Lower lobe of right lung (tissue), 2 donors: ENCODE measurements around the gene PPL. TPM values are rescaled to one million over a fixed set of nuclear protein-coding genes. Genes with fewer than 3 reads are reported as not detected.

Source experiments
- ATAC-seq, 2 donors: fragments of 200-7000 bp; cut with Tn5 transposase; one replicate each; pipeline ENCODE4 v1.9.1; 2020 to 2022; ENCODE audit warnings: mild to moderate bottlenecking in 2 of 2, moderate library complexity in 2 of 2
- DNase-seq: peaks from one replicate; pipeline ENCODE4 v3.0.0-alpha.2; 2020
- H3K27ac ChIP-seq: fragments of 200-600 bp; one replicate; pipeline ENCODE4 v1.8.0; 2022
- H3K27me3 ChIP-seq: fragments of 200-600 bp; one replicate; pipeline ENCODE4 v1.8.0; 2022; ENCODE audit warnings: low read depth
- H3K36me3 ChIP-seq: fragments of 200-600 bp; one replicate; pipeline ENCODE4 v1.8.0; 2022; ENCODE audit warnings: mild to moderate bottlenecking
- H3K4me1 ChIP-seq: fragments of 200-600 bp; one replicate; pipeline ENCODE4 v1.8.0; 2022
- H3K4me3 ChIP-seq: fragments of 200-600 bp; one replicate; pipeline ENCODE4 v1.8.0; 2022; ENCODE audit warnings: mild to moderate bottlenecking
- H3K9me3 ChIP-seq: fragments of 200-600 bp; one replicate; pipeline ENCODE4 v1.8.0; 2022
- intact Hi-C: fragments of 100-400 bp; cut with DNase I; formaldehyde crosslinking; loops from one replicate; pipeline ENCODE4 v1.11.0; 2022
- total RNA-seq: library from RNA; stranded (reverse); fragmentation: NEBNext Ultra II Directional; extraction: Animal tissue kit (Norgen Biotek cat#: 25700); gene quantifications from one replicate; pipeline ENCODE4 v1.2.1, GENCODE V29; 2021
- TF ChIP-seq, protein P1 (sequence below): fragments of 200-600 bp; IDR thresholded peaks from one replicate; pipeline ENCODE4 v1.8.0; 2022; ENCODE audit warnings: antibody characterized with exemption, mild to moderate bottlenecking
- donor health status: DM: no; HTN: yes; CAD: no; lungs with severe emphysema.

The PPL gene
- total RNA-seq, 1 donor from 2014 or later = 60.5 TPM

DNA sequence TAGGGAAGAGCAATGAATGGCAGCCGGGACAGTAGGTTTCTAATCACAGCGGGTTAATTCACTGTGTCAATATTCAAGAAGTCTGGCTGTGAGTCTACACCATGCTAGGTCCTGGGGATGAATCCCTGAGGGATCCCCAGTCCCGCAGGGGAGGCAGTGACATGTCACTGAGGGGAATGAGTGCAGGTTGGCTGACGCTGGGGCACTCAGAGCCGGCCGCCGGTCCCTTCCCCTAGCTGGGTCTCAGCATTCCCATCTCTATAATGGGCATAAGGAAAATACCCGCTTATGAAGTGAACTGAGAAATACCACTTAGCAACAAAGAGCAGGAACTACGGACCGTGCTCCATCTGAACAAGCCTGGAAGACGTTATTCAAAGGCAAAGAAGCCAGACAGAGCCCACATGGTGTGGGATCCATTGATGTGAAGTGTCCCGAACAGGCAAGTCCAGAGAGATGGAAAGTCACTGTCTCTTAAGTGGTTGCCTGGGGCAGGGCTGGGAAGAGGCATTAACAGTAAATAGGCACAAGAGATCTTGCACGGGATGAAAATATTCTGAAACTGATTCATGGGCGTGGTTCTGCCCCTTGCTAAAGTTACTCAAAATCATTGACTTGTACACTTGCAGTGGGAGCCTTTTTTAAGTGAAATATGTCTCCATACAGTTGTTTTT, 31.9 kb downstream of the PPL start:
- TF ChIP-seq, protein P1, sequence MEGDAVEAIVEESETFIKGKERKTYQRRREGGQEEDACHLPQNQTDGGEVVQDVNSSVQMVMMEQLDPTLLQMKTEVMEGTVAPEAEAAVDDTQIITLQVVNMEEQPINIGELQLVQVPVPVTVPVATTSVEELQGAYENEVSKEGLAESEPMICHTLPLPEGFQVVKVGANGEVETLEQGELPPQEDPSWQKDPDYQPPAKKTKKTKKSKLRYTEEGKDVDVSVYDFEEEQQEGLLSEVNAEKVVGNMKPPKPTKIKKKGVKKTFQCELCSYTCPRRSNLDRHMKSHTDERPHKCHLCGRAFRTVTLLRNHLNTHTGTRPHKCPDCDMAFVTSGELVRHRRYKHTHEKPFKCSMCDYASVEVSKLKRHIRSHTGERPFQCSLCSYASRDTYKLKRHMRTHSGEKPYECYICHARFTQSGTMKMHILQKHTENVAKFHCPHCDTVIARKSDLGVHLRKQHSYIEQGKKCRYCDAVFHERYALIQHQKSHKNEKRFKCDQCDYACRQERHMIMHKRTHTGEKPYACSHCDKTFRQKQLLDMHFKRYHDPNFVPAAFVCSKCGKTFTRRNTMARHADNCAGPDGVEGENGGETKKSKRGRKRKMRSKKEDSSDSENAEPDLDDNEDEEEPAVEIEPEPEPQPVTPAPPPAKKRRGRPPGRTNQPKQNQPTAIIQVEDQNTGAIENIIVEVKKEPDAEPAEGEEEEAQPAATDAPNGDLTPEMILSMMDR = no peak
- ATAC-seq = no peak

DNA sequence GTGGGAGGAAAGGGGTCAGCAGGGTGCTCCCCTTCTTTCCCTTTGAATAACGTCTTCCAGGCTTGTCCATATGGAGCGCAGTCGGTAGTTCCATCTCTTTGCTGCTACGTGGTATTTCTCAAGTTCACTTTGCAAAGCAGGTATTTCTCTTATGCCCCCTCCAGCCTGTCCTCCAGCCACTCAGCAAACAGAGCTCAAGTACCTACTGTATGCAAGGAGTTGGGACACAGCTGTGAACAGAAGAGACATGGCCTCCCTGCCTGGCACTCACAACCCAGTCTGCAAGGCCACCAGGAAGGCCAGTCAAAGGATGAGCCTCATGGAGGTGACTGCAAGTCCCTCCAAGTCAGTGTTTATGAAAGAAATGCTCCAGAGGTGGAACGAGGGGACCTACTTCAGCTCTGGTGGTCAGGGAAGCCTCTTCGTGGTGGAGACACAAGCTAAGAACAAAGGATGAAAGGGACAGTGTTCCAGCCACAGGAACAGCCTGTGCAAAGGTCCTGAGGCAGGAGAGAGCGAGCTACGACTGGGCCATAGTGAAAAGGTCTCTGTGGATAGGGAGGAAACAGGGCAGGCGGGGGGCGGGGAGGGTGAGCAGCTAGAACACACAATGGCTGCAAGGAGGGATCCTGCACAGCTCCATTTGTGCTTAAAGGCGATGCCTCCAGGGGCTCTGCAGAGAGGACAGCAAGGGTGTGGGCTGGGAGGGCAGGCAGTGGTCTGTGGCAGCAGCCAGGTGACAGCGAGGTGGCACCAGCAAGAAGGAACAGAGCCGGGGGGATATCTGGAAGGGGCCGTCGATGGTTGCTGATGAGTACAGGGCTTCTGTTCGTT, 32.6 kb downstream of the PPL start:
- ATAC-seq = peak; percentile 78 to 84
- no peaks in the 10 kb centered on the region for H3K4me1 ChIP-seq
- TF ChIP-seq, protein P1 = no peak
- intact Hi-C loops = no loop called here
- no peaks in the 10 kb centered on the region for H3K27me3 ChIP-seq
- H3K27ac ChIP-seq = no peak overlapping the region
- no peaks in the 10 kb centered on the region for H3K9me3 ChIP-seq
- peaks cover 35% of the 10 kb centered on the region for H3K36me3 ChIP-seq
- DNase-seq = peak; percentile 44
- no peak overlapping the region for H3K4me3 ChIP-seq

More for the DNA sequence above, 31.9 kb downstream of the PPL start:
- Histone ChIP-seq H3K27me3 (no peaks in the 10 kb centered on the region), H3K27ac (no peak overlapping the region), H3K4me3 (no peak overlapping the region), H3K9me3 (no peaks in the 10 kb centered on the region), H3K4me1 (no peaks in the 10 kb centered on the region), H3K36me3 (peaks cover 27% of the 10 kb centered on the region)
- intact Hi-C loops = no loop called here
- DNase-seq = peak; percentile 30

DNA sequence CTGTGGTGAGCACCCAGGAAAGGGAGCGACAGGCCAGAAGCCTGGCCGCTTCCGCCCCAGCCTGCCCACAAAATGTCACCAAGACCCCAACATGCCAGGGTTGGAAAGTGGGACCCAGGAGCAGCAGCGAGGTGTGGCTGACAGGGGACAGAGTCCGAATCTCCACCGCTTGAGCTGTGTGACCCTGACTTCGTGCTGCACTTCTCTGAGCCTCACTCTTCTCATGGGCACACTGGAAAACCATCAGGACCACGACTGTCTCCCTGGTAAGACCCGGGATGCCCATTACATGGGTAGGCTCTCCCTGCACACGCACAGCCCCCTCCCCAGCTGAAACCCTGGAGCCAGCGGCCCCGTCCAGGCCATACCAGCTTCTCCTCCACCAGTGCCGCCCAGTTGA, 34.9 kb downstream of the PPL start:
- Histone ChIP-seq H3K27ac (no peak overlapping the region), H3K27me3 (no peaks in the 10 kb centered on the region), H3K36me3 (peaks cover 55% of the 10 kb centered on the region), H3K4me3 (no peak overlapping the region), H3K9me3 (no peaks in the 10 kb centered on the region), H3K4me1 (no peaks in the 10 kb centered on the region)
- TF ChIP-seq, protein P1 = no peak
- intact Hi-C loops = no loop called here
- no peak for DNase-seq
- ATAC-seq = no peak

DNA sequence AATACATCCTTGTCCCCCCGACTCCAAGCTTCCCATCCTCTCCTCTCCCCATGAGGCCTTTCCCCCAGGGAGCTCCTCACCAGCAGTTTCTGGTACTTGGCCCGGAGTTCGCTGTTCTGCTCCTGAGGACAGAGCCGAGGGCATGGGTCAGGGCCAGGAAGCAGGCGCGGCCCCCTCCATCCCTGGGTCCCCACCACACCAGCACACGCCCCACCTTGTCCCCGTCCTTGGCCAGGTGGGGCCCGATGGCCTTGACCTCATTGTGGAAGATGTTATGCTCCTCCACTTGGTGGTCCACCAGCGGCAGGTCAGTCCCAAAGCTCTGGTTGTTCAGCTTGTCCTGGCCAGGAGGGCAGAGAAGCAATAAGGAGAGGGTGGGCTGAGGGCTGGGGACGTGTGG, 36.2 kb downstream of the PPL start:
- ATAC-seq (no peak), DNase-seq (peak; percentile 24)
- no peaks in the 10 kb centered on the region for H3K9me3 ChIP-seq
- no peaks in the 10 kb centered on the region for H3K27me3 ChIP-seq
- no peak overlapping the region for H3K27ac ChIP-seq
- TF ChIP-seq, protein P1 = no peak
- no peak overlapping the region for H3K4me3 ChIP-seq
- H3K36me3 ChIP-seq = peaks cover 64% of the 10 kb centered on the region
- no peaks in the 10 kb centered on the region for H3K4me1 ChIP-seq
- intact Hi-C loops = no loop called here

DNA sequence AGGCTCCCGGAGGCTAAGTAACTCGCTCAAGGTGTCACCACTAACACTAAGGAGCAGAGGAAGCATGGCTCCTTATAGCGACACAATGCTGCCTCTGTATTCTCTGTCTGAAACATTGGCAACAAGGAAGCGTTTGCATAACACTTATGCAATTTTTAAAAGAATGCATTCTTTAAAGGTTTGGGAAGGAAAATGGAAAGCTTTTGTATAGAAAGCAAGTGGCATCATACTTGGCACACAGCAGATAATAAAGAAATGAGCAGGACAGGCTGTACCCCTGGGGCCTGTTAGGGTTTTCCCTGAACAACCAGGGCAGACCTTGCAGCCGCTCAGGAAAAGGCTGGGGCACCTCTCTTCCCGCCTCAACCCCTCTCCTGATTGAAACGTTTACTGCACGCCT, 36.9 kb downstream of the PPL start:
- Histone ChIP-seq H3K36me3 (peaks cover 71% of the 10 kb centered on the region), H3K27ac (no peak overlapping the region), H3K4me1 (no peaks in the 10 kb centered on the region), H3K4me3 (no peak overlapping the region), H3K9me3 (no peaks in the 10 kb centered on the region), H3K27me3 (no peaks in the 10 kb centered on the region)
- DNase-seq = no peak
- intact Hi-C loops = no loop called here
- TF ChIP-seq, protein P1 = no peak
- ATAC-seq = no peak
